Activated effector memory CD4-positive, alpha-beta T cell treated with Interleukin-2 at 50 U/mL for 16 hours (primary cell): ENCODE data around the gene OOSP4A.
"Not testable (repeated sequence)": the region's sequence is repeated elsewhere in the genome, so short reads cannot be mapped to it uniquely, and the experiment has no call there.

Experiments used
- DNase-seq: peaks from one replicate; pipeline ENCODE4 v3.0.0-alpha.2; 2020

Gene OOSP4A

DNA sequence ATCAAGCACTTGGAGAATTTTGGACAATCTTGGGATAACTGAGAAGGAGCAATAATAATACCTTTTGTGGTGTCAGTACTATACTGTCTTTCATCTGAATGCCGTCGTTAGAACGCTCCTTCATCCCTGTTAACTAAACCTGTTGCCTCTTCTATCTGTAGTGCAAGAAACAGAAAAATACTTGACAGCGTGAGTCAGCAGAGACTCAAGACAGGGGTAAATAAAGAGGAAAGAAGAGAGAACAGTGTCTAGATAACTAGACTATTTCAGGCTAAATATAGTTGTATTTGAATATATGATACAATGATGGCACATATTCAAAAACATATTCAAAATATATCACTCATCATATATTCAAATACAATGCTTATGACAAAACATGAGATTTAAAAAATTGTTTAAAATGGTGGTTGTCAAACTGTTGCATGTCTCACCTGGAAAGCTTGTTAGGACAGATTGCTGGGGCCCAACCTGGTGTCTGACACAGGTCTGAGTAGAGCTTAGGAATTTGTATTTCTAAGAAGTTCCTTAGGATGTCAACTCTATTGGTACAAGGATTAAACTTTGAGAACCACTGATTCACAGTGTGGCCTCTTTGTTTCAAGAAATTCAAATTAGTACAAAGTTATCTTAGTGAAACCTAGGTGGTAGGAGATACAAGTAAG lies 17.4 kb downstream of the OOSP4A start:
- no peak for DNase-seq

DNA sequence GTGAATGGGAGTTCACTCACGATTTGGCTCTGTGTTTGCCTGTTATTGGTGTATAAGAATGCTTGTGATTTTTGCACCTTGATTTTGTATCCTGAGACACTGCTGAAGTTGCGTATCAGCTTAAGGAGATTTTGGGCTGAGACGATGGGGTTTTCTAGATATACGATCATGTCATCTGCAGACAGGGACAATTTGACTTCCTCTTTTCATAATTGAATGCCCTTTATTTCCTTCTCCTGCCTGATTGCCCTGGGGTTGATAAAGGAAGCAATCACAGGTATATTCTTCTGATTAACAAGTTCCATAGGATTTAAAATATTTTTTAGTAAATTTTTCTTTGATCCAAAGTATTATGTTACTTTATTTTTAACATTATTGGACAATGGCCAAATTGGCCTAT lies 18.2 kb downstream of the OOSP4A start:
- not testable (repeated sequence) for DNase-seq

DNA sequence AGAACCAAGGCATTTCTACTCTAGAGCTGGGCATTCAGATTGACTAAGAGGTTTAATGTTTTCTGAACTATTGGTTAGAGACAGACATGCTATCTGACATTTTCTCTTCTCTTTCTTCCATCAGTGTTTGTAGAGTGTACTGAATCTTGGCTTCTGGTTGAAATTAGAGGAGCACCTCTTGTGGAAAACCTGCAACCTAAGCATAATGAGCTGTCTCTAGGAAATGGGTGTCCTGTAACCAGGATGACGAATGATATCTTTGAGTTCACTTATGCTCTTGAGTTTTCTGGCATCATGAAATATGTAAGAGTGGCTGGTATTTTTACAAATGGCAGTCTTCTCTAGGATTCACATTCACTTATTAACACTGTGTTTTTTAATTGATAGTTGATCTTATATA lies 19.4 kb downstream of the OOSP4A start:
- no peak for DNase-seq

DNA sequence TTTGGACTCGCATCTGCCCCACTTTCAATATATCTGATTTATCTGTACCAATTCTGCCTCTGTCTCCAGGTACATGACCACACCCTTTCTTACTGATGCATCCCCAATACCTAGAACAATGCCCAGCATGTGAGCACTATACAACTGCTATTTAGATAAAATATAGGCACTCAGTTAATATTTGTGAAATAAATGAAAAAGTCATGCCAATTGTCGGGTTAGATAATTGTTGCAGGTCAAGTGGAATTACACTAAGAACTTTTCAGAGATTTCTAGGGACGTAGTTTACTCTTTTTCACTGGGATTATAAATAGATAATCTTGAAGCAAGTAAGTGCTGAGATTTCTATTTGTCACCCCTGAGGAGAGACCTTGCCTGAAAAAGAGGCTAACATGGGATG lies 20.5 kb downstream of the OOSP4A start:
- no peak for DNase-seq

DNA sequence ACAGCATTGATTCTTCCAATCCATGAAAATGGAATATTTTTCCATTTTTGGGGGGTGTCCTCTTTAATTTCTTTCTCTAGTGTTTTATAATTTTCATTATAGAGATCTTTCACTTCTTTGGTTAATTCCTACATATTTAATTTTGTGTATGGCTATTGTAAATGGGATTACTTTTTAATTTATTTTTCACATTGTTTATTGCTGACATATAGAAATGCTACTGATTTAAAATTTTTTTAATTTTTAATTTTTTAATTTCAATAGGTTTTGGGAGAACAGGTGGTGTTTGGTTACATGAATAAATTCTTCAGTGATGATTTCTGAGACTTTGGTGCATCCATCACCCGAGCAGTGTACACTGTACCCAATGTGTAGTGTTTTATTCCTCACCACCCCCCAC lies 26.6 kb downstream of the OOSP4A start:
- DNase-seq, result no peak

DNA sequence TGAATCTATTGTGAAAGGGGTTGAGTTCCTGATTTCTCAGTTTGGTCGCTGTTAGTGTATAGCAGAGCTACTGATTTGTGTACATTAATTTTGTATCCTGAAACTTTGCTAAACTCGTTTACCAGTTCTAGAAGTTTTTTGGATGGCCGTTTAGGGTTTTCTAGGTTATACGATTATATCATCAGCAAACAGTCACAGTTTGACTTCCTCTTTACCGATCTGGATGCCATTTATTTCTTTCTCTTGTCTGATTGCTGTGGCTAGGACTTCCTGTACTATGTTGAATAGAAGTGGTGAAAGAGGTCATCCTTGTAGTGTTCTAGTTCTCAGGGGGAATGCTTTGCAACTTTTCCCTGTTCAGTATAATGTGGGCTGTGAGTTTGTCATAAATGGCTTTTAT lies 28.6 kb downstream of the OOSP4A start:
- DNase-seq, result no peak

DNA sequence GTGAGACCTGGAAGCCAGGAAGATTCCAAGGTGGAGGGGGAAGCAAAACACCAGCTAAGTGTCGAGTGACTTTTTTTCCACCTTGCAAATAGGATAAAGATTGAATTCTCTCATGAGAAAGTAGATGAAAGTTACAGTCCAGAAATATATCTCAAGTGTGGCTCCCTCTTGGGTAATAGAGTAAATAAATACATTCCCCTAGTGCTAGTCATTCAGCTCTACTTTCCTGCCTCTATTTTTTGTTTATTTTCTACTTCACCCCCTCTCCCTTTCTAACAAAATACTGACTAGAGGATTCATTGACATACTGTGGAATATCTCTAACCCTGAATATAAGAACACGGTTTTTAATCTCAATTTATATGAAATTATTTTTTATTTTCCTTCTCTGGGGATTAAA lies 34.0 kb downstream of the OOSP4A start:
- DNase-seq, result no peak

DNA sequence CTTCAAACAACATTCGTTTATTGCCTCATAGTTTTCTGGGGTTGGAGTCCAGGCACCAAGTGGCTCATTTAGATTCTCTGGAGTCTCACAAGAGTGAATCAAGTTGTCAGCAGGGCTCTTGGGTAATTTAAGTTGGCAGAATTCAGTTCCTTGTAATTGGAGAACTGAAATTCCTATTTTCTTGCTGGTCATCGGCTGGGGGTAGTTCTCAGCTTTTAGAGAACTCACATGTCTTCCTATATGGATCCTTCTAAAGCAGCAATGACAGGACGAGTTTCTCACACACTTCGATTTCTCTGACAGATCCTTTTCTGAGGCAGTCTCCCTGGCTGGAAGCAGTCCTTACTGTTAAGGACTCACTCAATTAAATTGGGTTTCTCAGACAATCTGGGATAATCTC lies 35.9 kb downstream of the OOSP4A start:
- no peak for DNase-seq

DNA sequence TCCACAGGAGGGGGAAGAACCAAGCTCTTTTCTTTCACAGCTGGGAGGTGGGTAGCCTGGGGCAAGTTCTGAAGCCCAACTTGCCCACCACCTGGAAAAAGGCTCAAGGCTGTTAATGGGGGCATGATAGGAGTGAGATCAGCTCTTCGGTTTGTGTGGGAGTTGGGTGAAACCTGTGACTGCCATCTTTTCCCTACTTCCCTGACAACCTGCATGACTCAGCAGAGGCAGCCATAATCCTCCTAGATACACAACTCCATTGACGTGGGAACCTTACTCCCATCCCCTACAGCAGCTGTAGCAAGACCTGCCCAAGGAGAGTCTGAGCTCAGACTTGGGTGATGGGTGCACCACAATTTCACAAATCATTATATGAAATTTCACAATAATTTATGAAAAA lies 39.9 kb downstream of the OOSP4A start:
- DNase-seq, result no peak

DNA sequence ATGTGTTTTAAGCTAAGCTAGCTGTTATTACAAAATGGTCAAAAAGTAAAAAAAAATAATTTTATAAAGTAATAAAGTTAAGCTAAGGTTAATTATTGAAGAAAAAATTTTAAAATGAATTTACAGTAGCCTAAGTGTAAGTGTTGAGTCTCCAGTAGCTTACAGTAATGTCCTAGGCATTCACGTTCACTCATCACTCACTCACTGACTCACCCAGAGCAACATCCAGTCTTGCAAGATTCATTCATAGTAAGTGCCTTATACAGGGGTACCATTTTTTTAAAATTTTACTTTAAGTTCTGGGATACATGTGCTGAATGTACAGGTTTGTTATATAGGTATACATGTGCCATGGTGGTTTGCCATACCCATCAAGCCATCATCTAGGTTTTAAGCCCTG lies 41.5 kb downstream of the OOSP4A start:
- DNase-seq, result no peak

DNA sequence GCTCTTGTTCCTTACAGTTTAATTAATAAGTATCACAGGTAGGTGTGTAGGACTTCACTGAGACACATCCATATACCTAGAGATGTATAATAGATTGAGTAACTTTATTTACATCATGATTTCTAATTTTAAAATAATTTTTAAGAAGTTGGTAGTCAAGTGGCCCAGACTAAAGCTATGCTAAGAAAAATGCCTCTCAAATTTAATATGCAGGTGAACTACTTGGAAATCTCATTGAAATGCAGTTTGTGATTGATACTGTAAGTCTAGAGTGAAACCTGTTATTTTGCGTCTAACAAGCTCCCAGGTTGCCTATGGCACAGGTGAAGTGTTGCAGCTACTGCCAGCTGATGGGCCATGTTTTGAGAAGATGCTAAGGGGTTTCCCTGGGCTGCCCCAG lies 53.0 kb downstream of the OOSP4A start, which contains the start of gene OOSP4B:
TSS of gene OOSP4B (plus strand) at position 301 of the 400 bp plus-strand sequence.
- no peak for DNase-seq

DNA sequence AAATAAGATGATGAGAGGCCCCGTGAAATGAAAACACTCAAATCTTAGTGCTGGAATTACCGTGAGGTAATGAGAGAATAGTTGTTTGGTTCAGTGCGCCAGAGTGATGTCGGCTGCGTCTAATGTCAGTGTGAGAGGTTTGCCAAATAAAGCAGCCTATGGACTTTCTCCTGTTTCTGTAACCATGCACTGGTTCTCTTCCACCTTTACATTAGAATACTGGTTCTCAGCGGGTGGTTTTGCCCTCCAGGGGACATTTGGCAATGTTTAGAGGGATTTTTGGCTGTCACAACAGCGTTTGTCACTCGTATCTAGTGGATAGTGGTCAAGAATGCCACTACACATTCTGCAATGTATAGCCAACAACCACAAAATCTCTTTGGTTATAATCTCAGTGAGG lies 54.2 kb downstream of the OOSP4A start:
- no peak for DNase-seq
